NCI-H2081 treated with DMSO at 0.1 percent for 48 hours (cell line): Measurements from ENCODE around the gene ACTG2.
"Not testable (repeated sequence)": the region's sequence is repeated elsewhere in the genome, so short reads cannot be mapped to it uniquely, and the experiment has no call there.

Experiments used
- DNase-seq: peaks from one replicate; lab custom pipeline; 2025; lab: John Stamatoyannopoulos, UW

Gene ACTG2

GRCh38 chr2:73893764-73894474 lies 1.1 kb downstream of the ACTG2 start:
- no peak for DNase-seq

GRCh38 chr2:73894475-73894850 lies 1.7 kb downstream of the ACTG2 start:
- DNase-seq: no peak

GRCh38 chr2:73894877-73895276 lies 2.1 kb downstream of the ACTG2 start:
- DNase-seq: no peak

GRCh38 chr2:73895473-73895872 lies 2.7 kb downstream of the ACTG2 start:
- DNase-seq: no peak

- no peak for DNase-seq
Measured at GRCh38 chr2:73896362-73897239, 3.8 kb downstream of the ACTG2 start.

GRCh38 chr2:73897240-73897583 lies 4.4 kb downstream of the ACTG2 start:
- no peak for DNase-seq

GRCh38 chr2:73897934-73898333 lies 5.1 kb downstream of the ACTG2 start:
- no peak for DNase-seq

- DNase-seq: no peak
Measured at GRCh38 chr2:73899801-73900336, 7.1 kb downstream of the ACTG2 start.

GRCh38 chr2:73901143-73901542 lies 8.3 kb downstream of the ACTG2 start:
- DNase-seq: no peak

GRCh38 chr2:73902284-73902683 lies 9.5 kb downstream of the ACTG2 start:
- no peak for DNase-seq

GRCh38 chr2:73903313-73903712 lies 10.5 kb downstream of the ACTG2 start:
- no peak for DNase-seq

- DNase-seq: not testable (repeated sequence)
Measured at GRCh38 chr2:73903949-73904613, 11.3 kb downstream of the ACTG2 start.

GRCh38 chr2:73904952-73905351 lies 12.1 kb downstream of the ACTG2 start:
- DNase-seq: no peak

GRCh38 chr2:73906847-73907505 lies 14.2 kb downstream of the ACTG2 start:
- no peak for DNase-seq

- peak; percentile 92 for DNase-seq
Measured at GRCh38 chr2:73907840-73908452, 15.1 kb downstream of the ACTG2 start.

GRCh38 chr2:73908689-73909652 lies 16.2 kb downstream of the ACTG2 start:
- DNase-seq: no peak

GRCh38 chr2:73910873-73911547 lies 18.2 kb downstream of the ACTG2 start:
- DNase-seq: no peak

GRCh38 chr2:73911548-73912208 lies 18.9 kb downstream of the ACTG2 start:
- no peak for DNase-seq

- no peak for DNase-seq
Measured at GRCh38 chr2:73913414-73914054, 20.7 kb downstream of the ACTG2 start.
